Endothelial cell of umbilical vein (primary cell): ENCODE measurements around the gene IQSEC2.

Source experiments
- CTCF ChIP-seq, 2 donors: IDR thresholded peaks; 1 replicate in 1 of 2; 2 replicates in 1 of 2; pipeline ENCODE4 v1.5.1; 2011; ENCODE audit warnings: low read length in 2 of 2, mild to moderate bottlenecking in 2 of 2, moderate library complexity in 2 of 2, control low read depth in 1 of 2, inconsistent platforms in 1 of 2, low read depth in 1 of 2; ENCODE audit not compliant: insufficient read depth in 1 of 2; ENCODE audit errors: extremely low read depth in 1 of 2
- EZH2 ChIP-seq: IDR thresholded peaks from 2 replicates; pipeline ENCODE4 v1.6.1; 2012; ENCODE audit warnings: borderline replicate concordance, low read depth, mild to moderate bottlenecking, moderate library complexity, low read length, inconsistent platforms; ENCODE audit not compliant: severe bottlenecking
- JUN ChIP-seq: IDR thresholded peaks from 2 replicates; pipeline ENCODE4 v1.6.1; 2011; ENCODE audit warnings: borderline replicate concordance, low read depth; ENCODE audit not compliant: insufficient read length, insufficient read depth
- POLR2A ChIP-seq: IDR thresholded peaks from 2 replicates; pipeline ENCODE4 v1.6.1; 2012; ENCODE audit warnings: low read depth, mild to moderate bottlenecking, control low read depth, low read length

GRCh38 chrX:53319614-53320542 is 38.5 kb upstream of the IQSEC2 start:
- TF ChIP-seq CTCF (IDR thresholded peaks at IDR 0.05; ENCODE audit: extremely low read depth in 1 of 2, insufficient read depth in 1 of 2, low read depth in 1 of 2, low read length in 2 of 2), result no peak
- TF ChIP-seq POLR2A, result no peak
- TF ChIP-seq JUN, result no peak
- no peak for TF ChIP-seq EZH2
